Ramos (cell line): Measurements from ENCODE around the gene PPIL6.

Source experiments
- in situ Hi-C: fragments of 300-500 bp; cut with MboI; formaldehyde crosslinking; loops from one replicate; pipeline ENCODE4 v1.14.3; 2022; ENCODE audit warnings: low sequenced_read_pairs; ENCODE audit not compliant: unreplicated experiment

Gene PPIL6

DNA sequence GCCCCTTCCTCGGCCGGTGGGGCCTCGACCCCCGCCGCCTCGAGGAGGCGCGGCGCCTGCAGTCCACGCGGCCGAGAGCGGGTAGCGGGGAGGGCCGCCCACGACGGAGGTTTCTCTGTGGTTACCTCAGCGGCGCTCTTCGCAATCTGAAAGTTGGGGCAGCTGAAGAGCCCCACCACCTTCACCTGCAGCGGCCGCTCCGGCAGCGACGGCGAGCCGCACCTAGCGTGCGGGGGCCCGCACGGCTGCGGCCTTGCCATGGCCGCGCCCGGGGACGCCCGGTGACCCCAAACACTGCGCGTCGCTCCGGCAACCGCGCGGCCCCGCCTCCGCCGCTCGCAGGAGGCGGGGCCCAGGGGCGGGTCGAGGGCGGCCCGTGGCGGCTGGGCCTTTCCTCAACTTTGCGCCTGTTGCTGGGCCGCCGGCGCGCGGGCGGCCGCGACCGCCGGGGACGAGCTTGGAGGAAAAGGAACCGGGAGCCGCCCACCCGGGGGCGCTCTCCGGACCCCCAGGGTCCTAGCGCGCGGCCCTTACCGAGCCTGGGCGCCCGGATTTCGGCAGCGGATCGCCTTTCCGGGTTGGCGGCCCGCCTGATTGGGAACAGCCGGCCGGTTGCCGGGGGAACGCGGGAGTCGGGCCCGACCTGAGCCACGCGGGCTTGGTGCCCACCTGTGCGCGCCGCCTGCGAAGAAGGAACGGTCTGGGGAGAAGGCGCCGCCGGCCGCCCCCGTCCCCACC is at the start of gene PPIL6, which contains the start of gene SMPD2:
PPIL6 (minus strand) TSS at position 298 of the 738 bp plus-strand sequence; CDS start at position 260, 38 bp downstream.
SMPD2 (plus strand) TSS at position 394 of the 738 bp plus-strand sequence. CDS start 398 bp downstream, outside the sequence.
- in situ Hi-C loops, result no loop called here

DNA sequence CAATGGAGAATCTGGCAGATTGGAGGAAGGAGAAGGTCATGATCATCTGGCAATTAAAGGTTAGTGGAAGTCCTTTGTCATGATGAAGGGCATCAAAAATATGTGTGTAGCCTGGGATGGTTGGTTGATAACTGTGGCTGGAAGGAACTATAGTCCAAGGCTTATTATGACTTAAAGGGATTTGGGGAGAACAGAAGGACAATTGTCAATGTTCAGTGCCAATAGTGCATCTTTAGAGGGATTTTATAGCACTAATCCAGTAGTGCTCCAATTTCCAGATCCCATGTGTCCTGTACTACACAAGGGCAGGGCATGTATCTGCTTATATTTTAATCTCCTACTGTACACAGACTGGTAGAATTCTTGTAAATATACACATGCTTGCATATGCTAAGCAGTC is 47.6 kb upstream of the PPIL6 start:
- in situ Hi-C loops, result no loop called here

DNA sequence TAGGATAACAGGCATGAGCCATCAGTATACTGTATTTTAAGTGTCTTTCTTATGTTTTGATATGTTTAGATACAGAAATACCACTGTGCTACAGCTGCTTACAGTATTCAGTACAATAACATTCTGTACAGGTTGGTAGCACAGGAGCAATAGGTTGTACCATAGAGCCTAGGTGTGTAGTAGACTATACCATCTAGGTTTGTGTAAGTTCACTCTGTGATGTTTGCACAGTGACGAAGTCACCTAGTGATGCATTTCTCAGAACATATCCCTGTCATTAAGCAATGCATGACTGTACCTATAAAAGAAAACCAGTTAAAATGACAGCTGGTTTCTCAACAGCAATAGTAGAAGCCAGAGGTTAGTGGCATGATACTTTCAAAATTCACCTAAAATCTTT is 45.6 kb upstream of the PPIL6 start:
- in situ Hi-C loops, result no loop called here

DNA sequence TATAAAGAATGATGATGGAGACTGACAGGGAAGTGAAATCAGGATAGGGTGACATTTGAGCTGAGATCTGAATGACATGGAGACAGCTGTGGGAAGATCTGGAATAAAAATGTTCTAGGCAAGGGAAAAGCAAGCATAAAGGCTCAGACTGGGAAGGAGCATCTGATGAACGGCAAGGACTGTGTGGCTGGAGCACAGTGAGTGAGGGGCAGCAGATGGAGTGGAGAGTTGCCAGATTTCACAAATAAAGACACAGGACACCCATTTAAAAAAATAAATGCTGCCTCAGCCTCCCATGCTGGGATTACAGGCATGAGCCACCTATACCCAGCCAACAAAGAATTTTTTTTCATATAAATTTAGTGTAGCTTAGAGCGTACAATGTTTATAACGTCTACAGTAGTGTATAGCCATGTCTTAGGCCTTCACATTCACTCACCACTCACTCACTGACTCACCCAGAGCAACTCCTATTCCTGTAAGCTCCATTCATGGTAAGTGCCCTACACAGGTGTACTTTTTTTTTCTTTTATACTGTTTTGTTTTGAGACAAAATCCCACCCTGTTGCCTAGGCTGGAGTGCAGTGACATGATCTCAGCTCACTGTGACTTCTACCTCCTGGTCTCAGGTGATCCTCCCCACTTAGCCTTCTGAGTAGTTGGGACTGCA is 45.0 kb upstream of the PPIL6 start:
- in situ Hi-C loops, result no loop called here

DNA sequence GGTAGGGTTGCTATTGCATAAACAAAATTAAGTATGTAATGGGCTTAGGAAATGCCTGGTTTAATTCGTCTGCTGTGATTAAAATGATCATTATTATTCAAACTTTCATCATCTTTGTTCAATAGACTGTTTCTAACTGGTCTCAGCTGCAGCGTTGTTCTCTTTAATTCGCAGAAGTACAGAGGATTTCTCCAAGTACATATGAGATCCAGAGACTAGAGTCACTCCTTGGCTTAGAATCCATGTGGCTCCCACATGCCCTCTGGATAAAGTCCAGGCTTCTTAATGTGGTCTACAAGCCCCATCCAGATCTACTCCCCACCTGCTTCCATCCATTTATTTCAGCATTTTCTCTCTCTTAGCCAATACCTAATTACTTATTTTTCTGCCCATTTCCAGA is 43.7 kb upstream of the PPIL6 start:
- in situ Hi-C loops, result no loop called here

DNA sequence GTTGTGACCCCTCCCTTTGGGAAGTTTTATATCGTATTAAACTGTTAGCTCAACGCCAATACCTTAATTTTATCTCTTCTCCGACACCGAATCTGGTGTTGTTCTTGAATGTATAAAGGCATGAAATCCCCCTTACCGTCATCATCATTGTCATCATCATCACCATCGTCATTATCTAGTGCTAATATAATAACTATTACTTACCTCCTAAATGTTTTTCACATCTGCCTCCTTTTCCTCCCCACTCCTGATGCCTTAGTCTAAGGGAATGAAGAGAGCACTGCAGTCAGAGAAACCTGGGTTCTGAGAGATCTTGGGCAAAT is 43.3 kb upstream of the PPIL6 start:
- in situ Hi-C loops, result no loop called here

DNA sequence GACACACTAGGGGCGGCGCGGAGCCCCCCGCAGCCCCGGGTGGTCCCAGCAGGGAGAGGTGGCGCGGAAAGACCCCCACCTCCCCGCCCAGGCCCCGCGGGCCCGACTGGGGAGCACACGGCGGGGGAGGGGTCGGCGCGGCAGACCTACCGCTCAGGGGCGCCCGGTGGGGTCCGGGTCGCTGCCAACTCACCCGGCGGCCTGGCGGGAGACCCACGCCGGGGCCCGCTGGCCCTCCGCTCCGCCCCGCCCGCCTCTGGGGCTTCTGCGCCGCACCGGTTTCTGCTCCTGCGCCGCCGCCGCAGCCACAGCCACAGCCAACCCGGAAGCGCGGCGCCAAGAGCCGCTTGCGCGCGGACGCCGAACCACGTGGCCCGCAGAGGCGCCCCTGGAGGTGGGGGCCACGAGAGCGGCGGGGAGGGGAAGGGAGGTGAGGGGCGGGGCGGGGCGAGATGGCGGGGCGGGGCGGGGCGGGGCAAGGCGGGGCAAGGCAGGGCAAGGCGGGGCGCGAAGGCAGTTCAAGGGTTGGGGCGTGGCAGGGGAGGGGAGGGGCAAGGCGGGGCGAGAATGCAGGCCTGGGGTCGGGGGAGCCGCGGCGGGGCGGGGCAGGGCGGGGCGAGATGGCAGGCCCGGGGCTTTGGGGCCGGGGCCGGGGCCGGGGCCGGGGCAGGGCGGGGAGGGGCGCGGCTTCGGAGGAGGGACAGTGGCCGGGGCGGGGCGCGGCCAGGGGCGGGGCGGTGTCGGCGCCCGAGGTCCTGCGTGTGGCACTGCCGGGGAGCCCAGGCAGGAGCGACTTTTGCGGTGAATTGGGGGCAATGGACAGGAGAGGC is 42.7 kb upstream of the PPIL6 start, which contains the start of gene ZBTB24:
ZBTB24 (minus strand) TSS at position 315 of the 830 bp plus-strand sequence. CDS start 1,193 bp downstream, outside the sequence.
- in situ Hi-C loops, result no loop called here

DNA sequence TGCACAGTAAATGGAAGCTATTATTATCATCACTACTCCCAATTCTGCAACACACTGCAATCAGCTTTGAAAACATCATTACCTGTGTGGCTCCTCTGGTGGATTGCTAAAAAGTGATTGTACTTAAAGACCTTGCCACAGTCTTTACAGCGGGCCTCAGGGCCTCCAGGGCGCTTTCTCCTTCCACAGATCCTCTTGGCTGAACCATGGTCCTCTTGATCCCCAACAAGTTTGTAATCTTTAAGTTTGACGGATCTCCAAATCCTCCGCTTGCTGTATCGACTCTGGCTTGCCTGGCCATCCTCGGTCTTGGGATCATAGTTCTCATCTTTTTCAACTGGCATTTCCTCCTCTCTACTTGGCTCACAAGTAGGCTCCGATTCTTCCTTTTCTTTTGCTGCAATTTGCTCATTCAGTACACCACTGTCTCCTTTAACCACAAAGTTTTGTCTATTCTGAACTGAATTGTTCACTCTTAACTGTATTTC is 40.6 kb upstream of the PPIL6 start:
- in situ Hi-C loops, result no loop called here

DNA sequence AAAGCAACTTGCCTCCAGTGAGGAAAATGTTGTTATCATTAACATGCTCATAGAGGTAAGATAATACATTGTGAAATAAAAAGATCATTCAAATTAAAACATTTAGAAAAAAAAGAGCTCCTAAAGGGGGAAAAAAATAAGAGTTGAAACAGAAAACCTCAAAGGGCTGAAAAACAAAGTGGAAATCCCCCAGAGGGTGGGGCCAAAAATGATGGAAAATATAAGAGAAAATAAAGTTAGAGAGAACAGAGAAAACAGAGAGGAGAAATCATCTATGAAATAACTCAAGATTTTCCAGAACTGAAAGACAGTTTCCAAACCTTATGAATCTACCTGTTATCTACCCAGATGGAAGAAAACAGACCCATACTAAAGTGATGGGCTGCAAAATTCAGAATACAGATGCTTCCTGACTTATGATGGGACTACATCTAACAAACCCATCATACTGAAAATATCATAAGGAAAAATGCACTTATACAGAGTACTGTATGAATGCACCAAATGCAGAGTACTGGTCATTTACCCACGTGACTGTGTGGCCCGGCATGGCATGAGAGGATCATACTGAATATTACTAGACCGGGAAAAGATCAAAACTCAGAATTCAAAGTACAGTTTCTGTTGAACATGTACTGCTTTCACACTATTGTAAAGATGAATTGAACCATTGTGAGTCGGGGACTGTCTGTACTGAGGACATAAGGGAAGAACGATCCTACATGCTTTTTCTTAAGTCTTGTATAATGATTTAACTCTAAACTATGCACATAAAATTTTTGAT is 38.6 kb upstream of the PPIL6 start:
- in situ Hi-C loops, result no loop called here

DNA sequence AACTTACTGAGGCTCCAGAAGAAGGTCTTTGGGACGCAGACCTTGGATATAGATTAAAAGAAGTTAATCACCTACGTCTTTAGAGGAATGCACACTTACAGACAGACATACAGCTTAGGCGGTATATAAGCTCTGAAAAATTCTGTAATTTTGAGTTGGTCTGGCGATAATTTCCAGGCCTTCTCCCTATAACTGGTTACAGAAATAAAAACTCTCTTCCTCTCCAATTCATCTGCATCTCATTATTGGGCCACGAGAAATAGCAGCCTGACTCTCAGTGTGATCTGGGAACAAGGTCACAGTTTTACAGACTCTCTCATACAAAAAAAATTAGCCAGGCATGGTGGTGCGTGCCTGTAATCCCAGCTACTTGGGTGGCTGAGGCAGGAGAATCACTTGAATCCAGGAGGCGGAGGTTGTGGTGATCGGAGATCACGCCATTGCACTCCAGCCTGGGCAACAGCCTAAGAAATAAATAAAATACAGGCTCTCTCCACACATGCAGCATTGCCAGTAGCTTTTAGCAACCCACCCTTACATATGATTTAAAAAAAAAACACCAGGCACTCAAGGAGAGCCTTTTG is 37.9 kb upstream of the PPIL6 start:
- in situ Hi-C loops, result no loop called here

DNA sequence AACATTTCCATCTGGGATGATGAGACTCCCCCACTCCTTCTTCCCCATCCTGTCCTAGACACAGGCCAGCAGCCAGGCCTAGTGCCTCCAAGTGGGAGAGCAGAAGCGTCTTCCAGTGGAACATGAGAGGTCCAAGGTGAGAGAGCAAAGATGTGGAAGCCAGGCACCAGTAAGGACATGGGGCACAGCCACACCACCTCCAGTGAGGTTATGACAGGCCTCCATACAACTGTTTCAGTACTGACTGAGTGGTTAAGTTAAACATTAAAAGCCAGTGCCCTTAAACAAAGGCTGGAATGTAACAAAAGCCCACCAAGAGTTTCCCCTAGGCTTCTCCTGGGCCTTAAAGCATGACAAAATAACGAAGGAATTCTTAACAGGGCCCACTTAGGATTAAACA is 37.3 kb upstream of the PPIL6 start:
- in situ Hi-C loops, result no loop called here

DNA sequence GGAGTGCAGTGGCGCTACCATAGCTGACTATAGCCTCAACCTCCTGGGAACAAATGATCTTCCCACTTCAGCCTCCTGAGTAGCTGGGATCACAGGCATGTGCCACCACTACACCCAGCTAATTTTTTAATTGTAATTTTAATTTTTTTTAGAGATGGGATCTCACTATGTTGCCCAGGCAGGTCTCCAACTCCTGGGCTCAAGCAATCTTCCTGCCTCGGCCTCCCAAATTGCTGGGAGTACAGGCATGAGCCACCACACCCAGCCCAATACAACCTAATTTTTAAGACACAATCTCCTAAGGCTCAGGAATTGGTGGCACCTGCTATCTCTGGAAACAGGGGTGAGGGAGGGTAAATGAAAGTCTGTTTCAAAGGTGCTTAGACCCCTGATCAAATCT is 36.8 kb upstream of the PPIL6 start:
- in situ Hi-C loops, result no loop called here

DNA sequence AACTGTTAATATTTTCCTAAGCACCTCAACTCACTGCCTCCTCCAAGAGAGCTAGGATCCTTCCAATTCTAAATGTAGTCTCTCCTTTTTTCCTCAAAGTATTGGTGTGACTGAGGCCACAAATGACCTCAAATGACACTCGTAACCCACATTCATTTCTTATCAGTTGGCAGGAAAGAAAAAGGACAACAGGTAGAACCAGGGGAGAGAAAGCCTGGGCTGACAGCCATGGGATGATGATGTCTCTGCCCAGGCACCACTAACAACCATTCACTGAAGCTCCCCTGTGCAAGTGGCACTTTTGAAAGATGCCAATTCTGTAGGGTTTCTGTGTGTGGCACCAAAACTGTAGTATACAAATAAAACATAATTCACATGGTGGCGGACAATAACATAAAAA is 35.2 kb upstream of the PPIL6 start:
- in situ Hi-C loops, result no loop called here

DNA sequence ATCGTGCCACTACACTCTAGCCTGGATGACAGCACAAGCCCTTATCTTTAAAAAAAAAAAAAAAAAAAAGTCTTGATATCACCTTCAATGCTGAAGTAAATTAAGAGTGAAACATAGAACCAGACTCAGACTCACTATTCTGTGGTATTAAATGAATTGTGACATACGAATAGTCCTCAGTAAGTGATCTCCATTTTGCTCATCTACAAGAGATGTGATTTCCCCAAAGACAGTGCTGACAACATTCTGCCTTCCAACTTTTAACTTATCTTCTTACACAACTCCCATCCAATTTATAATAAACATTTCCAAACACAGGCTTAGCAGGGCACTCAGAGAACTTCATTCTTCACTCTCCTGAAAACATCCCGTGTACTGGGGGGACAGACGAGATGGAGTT is 34.6 kb upstream of the PPIL6 start:
- in situ Hi-C loops, result no loop called here

DNA sequence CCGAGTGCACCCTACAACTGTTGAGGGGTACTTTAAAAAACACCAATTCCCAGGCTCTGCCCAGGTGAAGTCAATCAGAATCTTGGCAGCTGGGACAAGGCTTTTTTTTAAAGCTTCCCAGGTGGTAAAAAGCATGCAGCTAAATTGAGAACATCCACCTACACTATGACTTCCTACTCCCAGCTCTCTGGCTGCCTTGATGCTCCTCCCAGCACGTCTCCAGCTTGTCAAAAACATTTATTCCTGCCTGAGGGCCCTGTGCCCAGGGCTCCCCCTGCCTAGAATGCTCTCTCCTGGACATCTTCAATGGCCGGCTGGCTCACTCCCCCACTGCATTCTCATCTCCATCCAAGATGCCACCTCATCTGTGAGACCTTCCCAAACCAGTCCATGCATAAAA is 32.7 kb upstream of the PPIL6 start:
- in situ Hi-C loops, result no loop called here

DNA sequence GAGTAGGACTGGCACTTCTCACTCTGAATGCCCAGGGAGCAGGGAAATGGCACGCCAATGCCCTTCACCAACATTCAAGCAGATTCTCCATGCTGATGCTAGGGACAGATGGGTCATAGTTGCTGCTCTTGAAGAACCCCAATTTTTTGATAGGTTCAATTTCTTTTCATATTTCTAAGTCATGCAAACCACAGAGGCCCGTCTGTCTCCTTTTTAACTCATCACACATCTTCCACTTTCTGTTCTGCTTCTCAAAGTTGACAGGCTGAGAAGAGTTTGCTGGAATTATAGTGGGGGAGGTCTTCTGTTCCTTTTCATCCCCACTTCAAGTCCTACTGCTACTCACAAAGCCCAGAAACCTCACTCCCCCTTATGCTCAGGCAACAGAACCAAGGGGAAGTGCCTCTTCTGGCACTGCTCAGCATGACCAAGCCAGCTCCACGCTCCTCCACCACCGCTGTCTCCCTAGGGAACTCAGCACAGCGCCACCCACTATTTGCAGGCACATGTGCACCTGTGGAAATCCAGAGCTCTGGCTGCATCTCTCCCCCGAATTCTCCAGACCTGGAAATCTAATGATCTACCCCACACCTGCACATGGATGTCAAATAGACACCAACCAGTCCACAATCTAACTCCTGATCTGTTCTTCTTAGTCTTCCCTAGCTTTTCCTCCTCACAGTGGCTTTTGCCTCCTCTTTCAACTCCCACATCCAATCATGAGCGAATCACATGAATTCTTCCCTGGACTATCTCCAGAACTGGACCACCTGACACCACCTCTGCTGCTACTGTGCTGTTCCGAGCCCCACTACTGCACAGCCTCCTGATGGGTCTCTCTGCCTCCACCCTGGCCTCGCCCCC is 31.9 kb upstream of the PPIL6 start:
- in situ Hi-C loops, result no loop called here

DNA sequence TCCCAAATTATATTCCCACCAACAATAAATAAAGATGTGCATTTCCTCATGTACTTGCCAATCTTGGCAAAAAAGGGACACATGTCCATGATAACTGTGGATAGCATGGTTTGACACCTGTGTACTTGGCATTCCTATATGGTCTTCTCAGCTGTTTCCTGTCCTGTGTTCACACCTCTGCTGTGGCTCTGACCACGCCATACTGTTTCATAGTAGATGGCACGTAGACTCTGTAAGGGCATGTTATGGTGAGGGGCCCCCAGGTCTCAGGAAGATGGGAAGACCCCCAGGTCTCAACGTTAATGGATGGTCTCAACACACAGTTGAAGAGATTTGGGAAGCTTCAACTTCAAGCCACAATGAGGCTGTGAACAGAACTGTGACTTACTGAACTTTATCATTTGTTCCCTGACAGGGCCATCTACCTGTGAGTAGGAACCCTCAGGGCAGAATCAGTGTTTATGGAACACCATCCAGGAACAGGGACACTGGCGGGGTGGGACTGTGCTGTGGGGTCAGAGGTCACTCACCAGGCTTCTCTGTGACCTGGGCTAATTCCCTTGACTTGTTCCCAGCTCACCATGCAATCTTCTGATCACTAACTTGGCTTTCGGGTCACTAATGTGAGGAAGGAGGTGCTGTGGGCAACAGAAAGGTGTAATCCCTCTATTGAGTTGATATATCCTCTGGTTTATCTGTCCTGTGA is 30.8 kb upstream of the PPIL6 start:
- in situ Hi-C loops, result no loop called here

DNA sequence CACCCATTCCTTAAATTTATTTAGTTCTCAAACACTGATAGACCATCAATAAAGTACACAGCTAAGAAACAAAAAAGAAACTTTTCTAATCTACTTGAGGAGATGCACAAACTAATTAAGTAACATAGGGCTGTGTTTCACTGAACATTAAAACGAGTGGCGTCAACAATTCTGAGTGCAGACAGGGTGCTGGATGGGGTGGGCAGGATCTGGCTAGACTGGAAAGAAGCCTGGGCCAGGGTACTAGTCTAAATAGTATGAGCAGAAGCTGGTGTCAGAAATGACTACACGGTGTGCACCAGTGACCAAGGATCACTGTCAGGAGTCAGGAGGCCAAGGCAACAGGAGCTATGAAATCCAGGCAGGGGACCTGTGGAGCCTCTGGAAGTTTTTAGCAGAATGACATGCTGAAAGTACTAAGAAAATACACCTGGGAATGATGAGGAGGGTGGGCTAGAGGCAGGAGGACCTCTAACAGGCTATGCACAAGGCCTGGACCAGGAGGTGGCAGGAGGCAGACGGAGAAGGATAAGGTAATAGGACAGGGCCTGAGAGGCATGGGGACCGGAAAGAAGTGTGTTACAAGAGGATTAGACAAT is 29.3 kb upstream of the PPIL6 start:
- in situ Hi-C loops, result no loop called here
